Activated CD8-positive, alpha-beta memory T cell treated with anti-CD3 and anti-CD28 coated beads for 48 hours (primary cell): ENCODE data around the gene AP2A2.
A peak's percentile ranks its signal among the peaks of the same experiment; 100 is the strongest.

Experiments used
- DNase-seq, 3 experiments: peaks; one replicate each; pipeline ENCODE4 v3.0.0-alpha.2; 2020; ENCODE audit warnings: low read depth in 2 of 3, low spot score in 2 of 3

The AP2A2 gene

DNA sequence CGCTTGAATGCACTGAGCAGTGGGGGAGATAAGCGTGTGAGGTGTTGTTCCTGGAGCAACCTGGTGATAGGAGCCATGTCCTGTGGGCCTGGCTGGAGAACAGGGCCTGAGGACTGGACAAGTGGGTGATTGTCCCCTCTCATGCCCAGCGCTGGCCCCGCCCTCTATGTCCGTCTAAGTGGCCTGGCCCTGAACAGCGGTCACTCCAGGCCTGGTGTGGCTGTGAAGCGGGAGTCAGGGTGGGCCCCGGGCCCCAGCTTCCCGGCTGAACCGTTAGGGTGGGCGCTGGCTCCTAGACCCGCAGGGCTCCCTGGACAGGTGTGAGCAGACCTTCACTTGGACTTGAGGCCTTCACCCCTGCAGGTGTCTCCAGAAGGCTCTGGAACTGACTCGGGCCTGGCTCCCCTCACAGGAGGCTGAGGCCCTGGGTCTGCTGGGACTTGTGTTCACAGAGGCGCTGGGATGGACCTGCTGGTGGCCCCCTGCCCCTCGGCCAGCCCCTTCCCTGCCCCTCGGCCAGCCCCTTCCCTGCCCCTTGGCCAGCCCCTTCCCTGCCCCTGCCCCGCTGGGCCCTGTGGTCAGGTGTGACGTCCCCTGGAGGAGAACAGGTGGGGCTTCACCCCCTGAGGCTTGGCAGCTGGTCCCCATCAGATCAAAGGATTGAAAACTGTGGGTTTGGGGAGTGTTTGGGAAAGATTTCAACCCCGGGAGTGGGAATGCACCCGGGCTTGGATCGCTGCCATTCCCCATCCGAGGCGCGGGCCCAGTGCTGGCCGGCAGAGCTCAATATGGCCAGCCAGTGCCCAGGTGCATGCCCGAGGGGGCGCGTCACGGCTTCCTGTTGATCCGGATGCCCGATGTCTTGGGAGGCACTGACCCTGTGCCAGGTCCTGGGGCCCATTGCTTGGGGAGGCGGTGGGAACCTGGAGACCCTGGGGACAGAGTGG, 114.1 kb downstream of the AP2A2 start:
- no peak for DNase-seq

DNA sequence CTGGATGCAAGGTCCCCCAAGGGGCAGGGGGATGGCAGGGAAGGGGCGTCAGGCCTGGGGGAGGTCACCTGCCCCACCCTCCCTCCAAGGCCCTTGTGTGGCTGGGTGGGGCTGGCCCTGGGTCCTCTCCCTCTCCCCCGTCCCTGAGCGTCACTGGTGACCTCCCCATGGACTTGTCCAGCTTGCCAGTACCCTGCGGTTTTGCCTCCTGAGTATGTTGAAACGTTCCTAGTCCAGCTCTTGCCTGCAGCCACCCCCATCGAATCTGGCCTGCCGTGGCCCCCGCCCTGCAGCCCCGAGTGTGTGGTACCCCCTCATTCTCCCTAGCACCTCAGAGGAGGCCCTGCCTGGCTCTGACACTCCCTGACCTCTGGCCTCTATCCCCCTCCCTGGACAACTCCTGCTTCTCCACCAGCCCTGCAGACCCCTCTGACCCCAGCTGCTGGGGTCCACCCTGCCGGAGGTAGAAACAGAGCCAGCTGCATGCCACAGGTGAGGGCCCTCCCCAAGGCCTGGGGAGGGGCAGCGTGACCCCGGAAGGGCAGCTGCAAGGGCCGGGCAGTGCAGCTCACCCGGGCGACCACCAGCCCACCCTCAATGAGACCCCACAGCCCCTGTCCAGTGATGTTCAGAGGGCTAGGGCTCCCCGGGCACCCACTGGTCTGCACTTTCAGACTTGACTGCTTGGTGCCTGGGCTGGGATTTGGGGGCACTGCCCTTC, 114.9 kb downstream of the AP2A2 start:
- DNase-seq = no peak

DNA sequence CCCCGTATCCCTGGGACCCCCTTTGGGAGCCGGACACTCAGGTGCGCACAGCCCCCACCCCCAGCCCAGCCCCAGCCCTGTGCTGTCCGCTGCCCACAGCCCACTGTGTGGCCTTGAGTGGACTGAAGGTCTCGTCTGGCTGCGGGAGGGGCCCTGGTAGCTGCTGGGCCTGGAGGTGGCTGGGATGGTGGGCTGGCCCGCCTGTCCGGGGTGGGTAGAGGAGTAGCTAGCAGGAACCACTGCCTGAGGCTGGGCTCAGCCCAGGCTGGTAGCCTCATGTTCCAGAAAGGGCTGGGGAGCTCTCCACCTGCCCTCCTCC, 115.4 kb downstream of the AP2A2 start:
- DNase-seq = no peak

DNA sequence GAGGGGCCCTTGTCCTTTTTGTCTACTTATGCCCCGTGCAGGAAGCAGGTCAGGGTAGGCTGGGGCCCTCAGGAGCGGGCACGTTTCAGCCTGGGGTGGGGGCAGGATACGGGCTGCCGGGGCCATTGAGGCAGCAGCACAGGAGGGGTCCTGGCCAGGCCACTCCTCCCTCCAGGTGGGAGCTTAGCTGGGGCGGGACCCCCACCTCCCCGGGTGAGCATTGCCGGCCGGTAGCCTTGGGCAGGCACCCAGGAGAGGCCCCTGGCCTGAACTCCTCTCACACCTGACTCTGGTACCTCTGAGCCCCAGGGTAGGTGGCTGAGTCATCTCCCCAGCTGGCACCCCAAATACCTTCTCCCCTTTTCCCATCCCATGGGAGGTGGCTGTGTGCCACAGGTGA, 115.8 kb downstream of the AP2A2 start:
- no peak for DNase-seq

DNA sequence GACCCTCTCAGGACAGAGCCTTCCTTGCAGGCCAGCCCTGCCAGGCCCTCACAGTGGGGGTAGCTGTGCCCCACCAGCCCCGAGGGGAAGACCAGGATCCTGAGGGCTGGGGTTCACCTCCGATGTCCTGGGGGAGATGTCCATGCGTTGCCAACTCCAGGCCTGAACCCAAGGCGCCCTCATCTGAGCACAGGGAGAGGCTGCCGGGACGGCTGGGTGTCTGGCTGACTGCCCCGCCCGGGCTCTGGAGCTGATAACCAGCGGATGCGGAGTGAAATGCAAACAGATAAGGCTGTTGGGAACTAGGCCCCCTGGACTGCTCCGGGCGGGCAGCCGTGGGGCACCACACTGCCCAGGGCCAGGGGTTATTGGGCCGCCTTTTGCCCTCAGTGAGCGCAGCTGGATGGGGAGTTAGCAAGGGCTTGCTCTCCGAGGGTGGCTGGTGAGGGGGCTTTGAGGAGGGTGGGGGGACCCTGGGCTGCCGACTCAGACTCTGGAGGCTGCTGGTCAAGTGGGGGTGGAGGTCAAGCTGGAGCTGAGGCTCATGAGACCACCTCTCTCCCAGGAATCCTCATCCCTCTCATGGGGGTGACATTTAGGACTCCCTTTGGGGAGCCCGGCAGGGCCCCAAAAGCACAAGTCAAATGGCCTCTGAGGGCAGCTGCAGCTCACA, 116.4 kb downstream of the AP2A2 start:
- DNase-seq = no peak

DNA sequence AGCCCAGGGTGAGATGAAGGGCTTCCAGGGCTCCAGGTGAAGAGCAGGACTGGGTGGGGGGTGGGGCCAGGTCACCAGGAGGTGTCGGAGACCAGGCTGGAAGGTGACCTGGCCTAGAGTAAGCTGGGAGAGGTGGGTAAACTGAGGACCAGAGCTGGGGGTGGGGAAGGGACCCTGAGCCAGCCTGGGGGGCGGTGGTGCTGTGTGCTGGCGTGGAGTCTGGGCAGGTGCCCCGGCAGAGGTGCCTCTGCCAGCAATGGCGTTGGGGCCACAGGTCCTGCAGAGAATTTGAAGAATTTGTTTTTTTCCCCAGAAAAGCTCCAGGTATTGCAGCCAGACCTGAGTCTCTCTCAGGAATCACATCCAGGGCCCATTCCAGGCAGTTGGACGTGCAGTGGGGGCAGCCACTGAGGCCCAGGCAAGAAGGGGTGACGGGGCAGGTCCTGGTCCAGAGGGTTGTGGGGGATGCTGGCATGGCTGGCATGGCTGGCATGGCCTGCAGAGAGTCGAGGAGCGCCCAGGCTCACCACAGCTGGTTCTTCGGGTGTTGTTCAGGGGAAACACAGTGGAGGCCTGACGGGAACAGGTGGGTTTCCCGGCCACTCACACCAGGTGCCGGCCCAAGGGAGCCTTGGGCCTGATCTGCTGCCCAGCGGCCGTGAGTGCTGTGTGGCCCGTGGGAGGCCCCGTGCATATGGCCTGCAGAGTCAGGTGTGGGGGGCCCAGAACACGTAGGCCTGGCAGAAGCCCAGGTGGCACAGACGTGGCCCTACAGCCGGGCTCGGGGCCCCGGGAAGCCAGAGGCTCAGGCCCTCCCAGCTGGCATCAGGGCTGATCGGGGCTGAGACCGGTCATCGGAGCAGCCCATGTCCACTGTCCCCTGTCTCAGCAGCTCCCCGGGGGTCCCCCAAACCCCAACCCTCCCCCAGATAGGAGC, 117.2 kb downstream of the AP2A2 start:
- DNase-seq = no peak

DNA sequence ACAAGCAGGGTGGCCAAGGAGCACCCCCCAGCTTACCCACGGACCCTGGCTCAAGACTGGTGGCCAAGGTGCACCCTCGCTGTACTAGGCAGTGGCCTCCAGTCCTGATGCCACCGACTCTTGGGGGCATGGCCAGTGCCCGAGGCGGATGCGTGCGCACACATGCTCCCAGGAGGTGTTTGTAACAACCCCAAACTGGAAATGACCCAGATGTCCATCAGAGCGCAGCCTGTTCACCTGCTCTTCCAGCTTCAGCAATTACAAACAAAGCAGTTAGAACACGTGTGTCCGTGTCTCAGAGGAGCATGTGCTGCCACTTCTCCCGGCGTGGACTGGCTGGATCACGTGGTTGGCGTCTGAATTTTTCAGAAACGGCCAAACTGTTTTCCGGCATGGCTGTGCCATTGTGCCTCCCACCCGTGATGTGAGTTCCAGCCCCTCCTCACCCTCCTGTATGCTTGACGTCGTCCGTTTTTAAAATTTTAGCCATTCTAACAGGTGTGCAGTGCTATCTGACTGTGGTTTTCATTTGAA, 118.0 kb downstream of the AP2A2 start:
- DNase-seq = no peak

DNA sequence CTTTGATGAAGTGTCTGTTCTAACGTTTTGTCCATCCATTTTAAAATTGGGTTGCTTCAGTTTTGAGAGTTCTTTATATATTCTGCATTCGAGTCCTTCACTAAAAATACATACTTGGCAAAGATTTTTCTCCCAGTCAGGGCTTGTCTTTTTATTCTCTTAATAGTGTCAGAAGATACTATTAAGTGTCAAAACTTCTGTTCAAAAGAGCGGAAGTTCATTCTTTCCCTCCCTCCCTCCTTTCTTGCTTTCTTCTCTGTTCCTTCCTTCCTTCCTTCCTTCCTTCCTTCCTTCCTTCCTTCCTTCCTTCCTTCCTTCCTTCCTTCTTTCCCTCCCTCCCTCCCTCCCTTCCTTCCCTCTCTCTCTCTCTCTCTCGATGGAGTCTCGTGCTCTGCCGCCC, 118.5 kb downstream of the AP2A2 start:
- DNase-seq = no peak

DNA sequence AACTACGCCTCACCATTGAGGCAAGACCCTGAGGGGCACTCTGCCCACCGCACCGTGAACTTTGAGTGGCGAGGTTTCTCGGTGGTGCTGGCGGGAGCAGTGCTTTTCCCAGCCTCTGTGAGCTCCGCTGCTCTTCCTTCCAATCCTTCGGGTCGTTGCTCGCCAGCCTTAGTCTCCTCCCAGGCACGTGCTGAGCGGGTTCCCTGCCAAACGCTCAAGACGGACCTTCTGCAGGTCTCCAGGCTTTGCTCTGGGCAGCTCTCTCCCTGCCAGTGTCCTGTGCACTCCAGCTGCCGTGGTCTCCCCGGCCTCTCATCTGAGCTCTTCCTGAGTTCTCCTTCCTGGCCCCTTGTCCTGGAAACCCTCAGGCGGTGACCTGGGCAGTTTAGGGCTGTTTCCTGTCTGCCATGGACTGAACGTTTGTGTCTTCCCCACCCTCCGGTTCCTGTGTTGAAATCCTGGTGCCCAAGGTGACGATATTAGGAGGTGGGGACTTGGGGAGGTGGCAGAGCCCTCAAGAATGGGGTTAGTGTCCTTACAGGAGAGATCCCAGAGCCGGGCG, 122.0 kb downstream of the AP2A2 start:
- DNase-seq = no peak

DNA sequence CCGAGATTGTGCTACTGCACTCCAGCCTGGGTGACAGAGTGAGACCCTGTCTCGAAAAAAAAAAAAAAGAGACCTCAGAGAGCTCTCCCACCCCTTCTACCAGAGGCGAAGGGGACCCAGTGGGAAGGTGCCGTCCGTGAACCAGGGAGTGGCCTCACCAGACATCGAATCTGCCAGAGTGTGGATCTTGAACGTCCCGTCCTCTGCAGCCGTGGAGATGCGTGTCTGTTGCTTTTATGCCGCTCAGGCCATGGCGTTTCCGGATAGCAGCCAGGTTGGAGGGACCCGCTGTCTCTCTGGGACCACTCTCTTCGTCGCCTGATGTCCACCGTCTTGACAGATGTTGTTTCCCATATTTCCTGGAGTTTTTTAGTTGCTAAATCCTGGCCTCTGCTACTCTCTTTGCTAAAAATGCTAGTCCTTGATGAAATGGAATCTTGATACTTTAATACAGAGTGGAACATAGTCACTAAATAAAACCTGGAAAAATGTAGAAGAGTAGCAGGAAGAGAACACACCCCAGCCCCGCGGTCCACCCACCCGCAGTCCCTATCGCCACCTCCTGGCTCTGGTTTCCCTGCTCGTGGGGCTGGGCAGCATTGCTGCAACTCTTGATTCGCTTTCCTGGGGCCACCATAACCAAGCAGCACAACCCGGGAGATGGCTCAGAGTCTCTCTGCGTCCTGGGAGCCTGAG, 122.9 kb downstream of the AP2A2 start:
- DNase-seq = no peak

DNA sequence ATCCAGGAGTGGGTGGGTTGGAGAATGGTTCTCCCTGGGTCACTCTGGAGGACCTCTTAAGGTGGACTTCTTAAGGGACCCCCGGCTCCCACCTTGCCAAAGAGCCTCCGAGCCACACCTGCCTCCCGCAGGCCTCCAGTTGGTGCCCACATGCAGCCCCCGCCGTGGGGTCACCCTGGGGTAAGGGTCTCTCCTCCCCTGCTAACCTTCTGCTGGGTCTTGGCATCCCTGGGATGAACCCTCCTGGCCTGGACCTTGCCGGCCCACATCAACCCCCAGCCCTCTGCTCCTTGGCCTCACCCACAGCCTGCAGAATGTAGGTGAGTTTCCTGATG, 123.4 kb downstream of the AP2A2 start:
- no peak for DNase-seq

DNA sequence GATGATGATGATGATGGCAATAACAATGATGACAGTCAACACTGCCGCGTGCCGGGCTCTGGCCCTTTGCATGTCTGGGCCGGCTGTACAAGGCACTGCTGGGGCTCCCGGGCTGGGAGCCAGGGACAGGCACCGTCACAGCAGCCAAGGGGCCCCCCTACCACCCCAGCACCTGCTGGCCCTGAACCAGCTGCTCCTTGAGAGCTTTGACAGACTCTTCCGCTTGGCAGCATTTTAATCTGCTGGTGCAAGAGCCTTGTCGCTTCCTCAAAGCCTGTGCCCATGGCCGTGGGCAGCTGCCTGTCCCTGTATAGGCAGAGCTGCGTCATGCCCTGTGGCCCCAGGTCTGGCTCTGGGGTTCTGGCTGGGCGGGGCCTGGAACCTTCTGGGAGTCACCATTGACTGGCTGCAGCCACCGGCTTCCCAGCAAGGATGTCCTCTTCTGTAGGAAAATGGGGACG, 123.8 kb downstream of the AP2A2 start:
- no peak for DNase-seq

DNA sequence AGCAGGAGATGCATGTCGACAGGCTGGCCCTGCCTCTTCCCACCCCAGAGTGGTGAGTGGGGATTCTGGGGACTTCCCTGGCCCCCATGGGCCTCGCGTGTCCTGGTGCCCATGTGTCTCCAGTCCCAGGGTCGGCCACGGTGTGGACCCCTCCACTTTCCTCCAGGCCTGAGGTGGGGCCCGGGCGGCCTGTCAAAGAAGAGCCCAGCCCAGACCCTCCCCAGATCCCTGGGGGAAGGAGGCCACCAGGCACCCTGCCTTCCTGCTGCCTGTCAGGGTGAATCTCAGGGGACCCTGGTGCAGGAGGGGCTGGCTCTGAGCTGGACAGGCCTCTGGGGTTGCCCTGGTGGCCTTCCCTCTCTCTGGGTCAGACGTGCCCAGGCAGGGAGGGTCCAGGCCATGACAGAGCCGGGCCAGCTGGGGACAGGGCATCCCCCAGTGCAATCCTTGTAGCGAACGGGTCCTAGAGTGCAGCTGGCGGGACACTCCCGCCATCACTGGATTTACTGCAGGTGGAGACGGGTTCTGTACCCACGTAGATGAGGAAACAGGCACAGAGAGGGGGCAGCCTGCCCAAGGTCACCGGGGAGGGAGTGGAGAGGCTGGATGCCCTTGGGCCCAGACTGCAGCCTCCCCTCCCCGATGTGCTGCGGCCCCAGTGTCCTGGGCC, 124.4 kb downstream of the AP2A2 start:
- no peak for DNase-seq

DNA sequence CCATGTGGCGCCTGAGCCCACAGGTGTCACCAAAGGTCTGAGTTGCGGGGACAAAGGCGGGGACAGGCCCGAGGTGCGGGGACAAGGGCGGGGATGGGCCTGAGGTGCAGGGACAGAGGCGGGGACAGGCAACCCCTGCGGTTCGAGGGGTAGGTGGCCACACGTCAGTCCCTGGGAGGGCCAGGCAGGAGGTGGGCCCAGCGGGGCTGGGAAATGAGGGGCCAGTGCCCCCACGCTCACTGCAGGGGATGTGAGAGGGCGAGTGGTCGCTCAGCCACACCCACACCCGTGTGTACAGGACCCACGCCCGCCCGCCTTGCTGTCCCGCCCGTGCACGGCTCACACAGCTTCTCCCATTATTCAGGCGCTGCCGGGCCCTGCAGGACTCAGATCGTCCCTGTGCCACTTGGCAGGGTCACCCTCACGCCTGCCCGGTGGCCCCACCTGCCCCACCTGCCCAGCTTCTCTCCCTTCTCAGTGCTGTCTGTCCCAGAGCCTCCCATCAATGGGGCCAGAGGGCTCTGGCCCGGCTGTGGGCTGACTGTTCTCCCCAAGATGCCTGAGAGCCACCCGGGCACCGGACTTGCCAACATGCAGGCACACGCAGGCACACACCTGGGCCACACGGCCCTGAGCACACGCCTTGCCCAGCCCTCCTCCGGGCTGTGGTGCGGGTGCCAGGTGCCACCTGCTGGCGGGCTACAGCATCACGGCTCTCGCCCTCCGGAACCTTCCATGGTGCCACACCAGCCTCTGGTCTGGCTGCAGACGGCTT, 125.1 kb downstream of the AP2A2 start:
- DNase-seq = peak; percentile 38 to 52 (median 42)

DNA sequence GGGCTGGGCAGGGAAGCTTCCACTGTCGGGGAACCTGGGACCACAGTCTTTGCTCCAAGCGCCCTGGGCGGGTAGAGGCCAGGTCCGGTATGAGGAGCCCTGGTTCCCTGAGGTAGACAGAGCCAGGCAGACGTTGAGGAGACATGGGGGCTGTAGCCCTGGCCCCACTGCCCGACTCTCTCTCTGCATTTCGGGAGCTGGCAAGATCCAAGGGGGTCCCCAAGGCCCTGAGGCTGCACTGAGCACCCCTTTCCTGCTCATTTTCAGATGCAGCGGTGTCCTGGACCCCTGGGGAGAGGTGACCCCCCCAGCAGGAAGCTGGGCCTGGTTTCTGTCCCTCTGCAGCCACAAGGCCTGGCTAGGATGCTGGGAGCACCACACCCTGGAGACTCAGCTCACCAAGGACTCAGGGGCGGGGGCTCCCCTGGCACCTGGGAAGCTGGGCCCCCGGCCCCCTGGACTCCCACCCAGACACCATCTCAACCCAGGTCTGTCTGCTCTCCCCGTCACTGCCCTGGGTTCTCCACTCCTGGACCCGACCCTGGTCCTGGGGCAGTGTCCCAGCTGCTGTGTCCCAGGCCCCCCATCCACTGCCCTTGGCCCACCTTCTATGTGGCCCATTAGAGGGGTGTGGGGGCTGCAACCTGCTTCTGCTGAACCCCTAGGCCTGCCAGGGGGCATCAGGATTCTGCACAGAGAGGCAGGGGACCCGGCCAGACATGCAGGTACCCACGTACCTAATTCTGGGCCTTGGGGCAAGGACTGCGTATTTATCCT, 125.9 kb downstream of the AP2A2 start:
- no peak for DNase-seq

DNA sequence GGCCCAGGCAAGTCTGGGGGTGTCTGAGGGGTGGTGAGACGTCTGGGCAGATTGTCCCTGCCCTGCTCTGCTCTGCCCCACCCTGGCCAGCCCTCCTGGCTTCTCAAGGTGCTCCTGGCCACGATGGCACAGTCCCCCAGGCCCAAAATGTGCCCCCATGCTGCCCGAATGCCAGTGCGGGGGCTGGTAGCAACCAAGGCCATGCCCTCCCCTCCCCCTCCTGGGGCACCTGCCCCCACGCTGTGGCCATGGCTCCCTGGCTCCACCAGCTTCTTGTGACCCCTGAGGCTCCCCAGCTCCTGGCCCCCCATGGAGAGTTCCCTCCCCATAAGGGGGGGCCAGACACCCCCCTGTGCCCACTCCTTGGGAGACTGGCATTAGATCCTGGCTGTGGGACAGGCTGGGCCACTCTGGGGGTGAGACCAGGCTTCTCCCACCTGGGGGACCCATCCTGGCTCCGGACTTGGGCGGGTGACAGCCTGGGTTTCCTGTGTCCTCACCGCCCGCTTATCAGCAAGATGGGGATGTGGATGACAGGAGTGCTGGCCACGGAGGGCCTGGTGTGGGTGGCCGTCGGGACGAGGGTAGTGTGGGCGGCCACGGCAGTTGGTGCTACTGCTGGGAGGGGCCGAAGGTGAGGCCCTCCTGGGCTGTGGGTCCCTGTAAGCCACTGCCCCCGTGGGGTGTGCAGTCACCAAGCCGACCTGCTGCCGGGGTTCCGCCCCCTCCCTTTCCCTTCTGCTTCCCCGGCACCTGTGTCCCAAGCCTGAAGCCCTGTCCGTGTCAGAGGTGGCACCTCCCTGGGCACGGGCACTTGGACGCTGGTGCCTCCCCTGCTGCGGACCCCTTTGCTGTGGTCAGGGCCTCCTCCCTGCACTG, 126.7 kb downstream of the AP2A2 start:
- DNase-seq = no peak
